ENCODE results near the gene STIM1.

Gene STIM1

DNA sequence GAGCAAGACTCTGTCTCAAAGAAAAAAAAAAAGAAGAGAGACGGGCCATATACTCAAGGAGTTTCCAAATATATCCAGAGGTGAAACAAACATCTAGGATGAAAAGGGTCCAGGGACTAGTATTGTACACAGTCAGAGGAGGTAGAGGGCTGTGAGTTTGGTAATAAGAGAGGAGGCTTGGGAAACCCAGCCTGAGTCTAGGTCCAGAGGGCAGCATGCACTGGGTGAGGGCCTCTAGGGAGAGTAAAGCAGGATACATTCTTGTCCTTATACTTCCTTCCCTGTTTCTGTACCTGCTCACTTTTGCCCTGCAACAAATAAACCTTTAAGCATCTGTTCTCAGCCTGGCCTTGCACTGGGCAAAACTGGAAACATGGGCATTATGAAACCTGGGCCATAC, 31.5 kb downstream of the STIM1 start (continued):
- no peak for TF ChIP-seq CREB5 (CRISPR knock-in tag; IDR thresholded peaks at IDR 0.05; ENCODE audit: low read depth)
- no peak for TF ChIP-seq TOX (CRISPR knock-in tag; IDR thresholded peaks at IDR 0.05; ENCODE audit: borderline replicate concordance)
- no peak for TF ChIP-seq CSDC2 (CRISPR knock-in tag; IDR thresholded peaks at IDR 0.05)
- TF ChIP-seq, protein P1, sequence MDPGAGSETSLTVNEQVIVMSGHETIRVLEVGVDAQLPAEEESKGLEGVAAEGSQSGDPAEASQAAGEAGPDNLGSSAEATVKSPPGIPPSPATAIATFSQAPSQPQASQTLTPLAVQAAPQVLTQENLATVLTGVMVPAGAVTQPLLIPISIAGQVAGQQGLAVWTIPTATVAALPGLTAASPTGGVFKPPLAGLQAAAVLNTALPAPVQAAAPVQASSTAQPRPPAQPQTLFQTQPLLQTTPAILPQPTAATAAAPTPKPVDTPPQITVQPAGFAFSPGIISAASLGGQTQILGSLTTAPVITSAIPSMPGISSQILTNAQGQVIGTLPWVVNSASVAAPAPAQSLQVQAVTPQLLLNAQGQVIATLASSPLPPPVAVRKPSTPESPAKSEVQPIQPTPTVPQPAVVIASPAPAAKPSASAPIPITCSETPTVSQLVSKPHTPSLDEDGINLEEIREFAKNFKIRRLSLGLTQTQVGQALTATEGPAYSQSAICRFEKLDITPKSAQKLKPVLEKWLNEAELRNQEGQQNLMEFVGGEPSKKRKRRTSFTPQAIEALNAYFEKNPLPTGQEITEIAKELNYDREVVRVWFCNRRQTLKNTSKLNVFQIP (CRISPR knock-in tag; IDR thresholded peaks at IDR 0.05; ENCODE audit: borderline replicate concordance, low read depth): no peak
- no peak for TF ChIP-seq ZFP30 (CRISPR knock-in tag; IDR thresholded peaks at IDR 0.05)
- TF ChIP-seq, protein P2, sequence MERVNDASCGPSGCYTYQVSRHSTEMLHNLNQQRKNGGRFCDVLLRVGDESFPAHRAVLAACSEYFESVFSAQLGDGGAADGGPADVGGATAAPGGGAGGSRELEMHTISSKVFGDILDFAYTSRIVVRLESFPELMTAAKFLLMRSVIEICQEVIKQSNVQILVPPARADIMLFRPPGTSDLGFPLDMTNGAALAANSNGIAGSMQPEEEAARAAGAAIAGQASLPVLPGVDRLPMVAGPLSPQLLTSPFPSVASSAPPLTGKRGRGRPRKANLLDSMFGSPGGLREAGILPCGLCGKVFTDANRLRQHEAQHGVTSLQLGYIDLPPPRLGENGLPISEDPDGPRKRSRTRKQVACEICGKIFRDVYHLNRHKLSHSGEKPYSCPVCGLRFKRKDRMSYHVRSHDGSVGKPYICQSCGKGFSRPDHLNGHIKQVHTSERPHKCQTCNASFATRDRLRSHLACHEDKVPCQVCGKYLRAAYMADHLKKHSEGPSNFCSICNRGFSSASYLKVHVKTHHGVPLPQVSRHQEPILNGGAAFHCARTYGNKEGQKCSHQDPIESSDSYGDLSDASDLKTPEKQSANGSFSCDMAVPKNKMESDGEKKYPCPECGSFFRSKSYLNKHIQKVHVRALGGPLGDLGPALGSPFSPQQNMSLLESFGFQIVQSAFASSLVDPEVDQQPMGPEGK (CRISPR knock-in tag; IDR thresholded peaks at IDR 0.05; ENCODE audit: borderline replicate concordance): no peak
- TF ChIP-seq RARB (CRISPR knock-in tag; IDR thresholded peaks at IDR 0.05): no peak
- TF ChIP-seq OSR1 (CRISPR knock-in tag; IDR thresholded peaks at IDR 0.05): no peak
- no peak for TF ChIP-seq ZNF565 (CRISPR knock-in tag; conservative IDR thresholded peaks at IDR 0.05; ENCODE audit: low read depth)

DNA sequence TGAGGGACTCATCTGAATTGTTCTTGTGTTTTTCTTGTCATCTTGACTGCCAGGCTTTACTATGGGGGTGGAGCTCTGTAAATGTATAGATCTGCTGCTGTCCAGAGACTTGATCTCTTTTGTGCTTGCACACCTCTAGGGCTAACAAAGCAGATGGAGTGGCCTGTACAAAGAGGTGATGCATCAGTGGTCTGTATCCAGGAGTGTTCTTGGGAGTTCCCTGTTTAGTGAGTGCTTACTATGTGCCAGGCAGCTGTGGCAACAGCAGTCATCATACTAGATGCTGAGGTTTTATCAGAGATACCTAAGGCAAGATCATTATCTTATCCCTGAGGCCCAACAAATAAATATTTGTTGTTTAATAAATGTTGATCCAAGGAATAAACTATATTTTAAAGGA, 33.4 kb downstream of the STIM1 start:
- no peak for ATAC-seq
- TF ChIP-seq ZFP30 (CRISPR knock-in tag; IDR thresholded peaks at IDR 0.05) (no peak), BACH2 (CRISPR knock-in tag; IDR thresholded peaks at IDR 0.05; ENCODE audit: borderline replicate concordance) (no peak), OSR1 (CRISPR knock-in tag; IDR thresholded peaks at IDR 0.05) (no peak), TSHZ2 (CRISPR knock-in tag; IDR thresholded peaks at IDR 0.05) (no peak), ZNF70 (CRISPR knock-in tag; IDR thresholded peaks at IDR 0.05) (no peak), ARNTL (CRISPR knock-in tag; IDR thresholded peaks at IDR 0.05; ENCODE audit: borderline replicate concordance, low read depth) (no peak), CSDC2 (CRISPR knock-in tag; IDR thresholded peaks at IDR 0.05) (no peak), ZC3H10 (CRISPR knock-in tag; IDR thresholded peaks at IDR 0.05) (no peak), PPARA (CRISPR knock-in tag; IDR thresholded peaks at IDR 0.05; ENCODE audit: borderline replicate concordance) (no peak), ZNF565 (CRISPR knock-in tag; conservative IDR thresholded peaks at IDR 0.05; ENCODE audit: low read depth) (no peak), ESRRG (CRISPR knock-in tag; IDR thresholded peaks at IDR 0.05) (no peak)
- TF ChIP-seq, protein P2 (CRISPR knock-in tag; IDR thresholded peaks at IDR 0.05; ENCODE audit: borderline replicate concordance): no peak
- TF ChIP-seq, protein P1 (CRISPR knock-in tag; IDR thresholded peaks at IDR 0.05; ENCODE audit: borderline replicate concordance, low read depth): no peak

DNA sequence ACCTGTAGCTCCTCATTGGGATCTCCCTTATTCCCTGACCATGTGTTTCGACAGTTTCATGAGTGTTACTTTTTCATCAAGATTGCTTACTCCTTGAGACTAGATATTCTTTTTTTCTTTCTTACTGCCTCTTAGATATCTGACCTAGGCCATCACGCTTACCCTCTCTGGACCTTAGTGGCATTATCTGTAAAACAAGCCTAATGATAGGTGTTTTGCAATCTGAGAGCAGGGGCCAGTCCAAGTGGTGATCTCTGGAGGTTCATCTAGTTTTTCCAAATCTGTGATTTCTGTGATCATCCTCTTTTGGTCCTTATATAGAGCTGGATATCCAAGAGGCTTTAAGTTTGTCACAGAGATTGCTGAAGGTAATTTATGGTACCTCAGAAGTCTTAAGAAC, 34.5 kb downstream of the STIM1 start:
- TF ChIP-seq ZC3H10 (CRISPR knock-in tag; IDR thresholded peaks at IDR 0.05) (no peak), ZNF8 (CRISPR knock-in tag; IDR thresholded peaks at IDR 0.05) (no peak), CSDC2 (CRISPR knock-in tag; IDR thresholded peaks at IDR 0.05) (no peak), RARB (CRISPR knock-in tag; IDR thresholded peaks at IDR 0.05) (no peak), ARNTL (CRISPR knock-in tag; IDR thresholded peaks at IDR 0.05; ENCODE audit: borderline replicate concordance, low read depth) (no peak), SNAI2 (CRISPR knock-in tag; IDR thresholded peaks at IDR 0.05) (no peak), TOX (CRISPR knock-in tag; IDR thresholded peaks at IDR 0.05; ENCODE audit: borderline replicate concordance) (no peak), CREB5 (CRISPR knock-in tag; IDR thresholded peaks at IDR 0.05; ENCODE audit: low read depth) (no peak), ZFP3 (CRISPR knock-in tag; IDR thresholded peaks at IDR 0.05) (no peak), TCF4 (CRISPR knock-in tag; IDR thresholded peaks at IDR 0.05; ENCODE audit: borderline replicate concordance) (no peak), ZFP30 (CRISPR knock-in tag; IDR thresholded peaks at IDR 0.05) (no peak)
- TF ChIP-seq, protein P2 (CRISPR knock-in tag; IDR thresholded peaks at IDR 0.05; ENCODE audit: borderline replicate concordance): no peak
- ATAC-seq: no peak

All from SK-N-SH treated with all-trans-retinoic acid at 6 μM for 48 hours (cell line).